Occipital lobe (tissue), 2 donors: ENCODE results near the gene NRDC. TPM values are rescaled to one million over a fixed set of nuclear protein-coding genes. Genes with fewer than 3 reads are reported as not detected.
"Not testable (repeated sequence)": the region's sequence is repeated elsewhere in the genome, so short reads cannot be mapped to it uniquely, and the experiment has no call there.

Experiments
- DNase-seq: peaks from one replicate; lab custom pipeline; 2025; lab: John Stamatoyannopoulos, UW
- total RNA-seq: library from RNA; depleted of rRNA; stranded (reverse); fragments of >200 nt; gene quantifications from one replicate; pipeline ENCODE4 v1.2.3, GENCODE V29; 2014

The NRDC gene
- total RNA-seq, 1 donor from 2014 or later = 76.0 TPM

GRCh38 chr1:51842261-51842660 is 36.3 kb downstream of the NRDC start:
- no peak for DNase-seq

GRCh38 chr1:51840743-51841461 is 37.6 kb downstream of the NRDC start:
- DNase-seq = no peak

- DNase-seq = no peak
Measured at GRCh38 chr1:51840182-51840581, 38.3 kb downstream of the NRDC start.

- DNase-seq = no peak
Measured at GRCh38 chr1:51839094-51839493, 39.4 kb downstream of the NRDC start.

- no peak for DNase-seq
Measured at GRCh38 chr1:51837243-51837642, 41.3 kb downstream of the NRDC start.

- no peak for DNase-seq
Measured at GRCh38 chr1:51833700-51834099, 44.8 kb downstream of the NRDC start.

GRCh38 chr1:51829058-51829457 is 49.5 kb downstream of the NRDC start:
- DNase-seq = no peak

- DNase-seq = no peak
Measured at GRCh38 chr1:51819810-51820209, 58.7 kb downstream of the NRDC start.

- DNase-seq = not testable (repeated sequence)
Measured at GRCh38 chr1:51819021-51819420, 59.5 kb downstream of the NRDC start.

GRCh38 chr1:51818487-51818886 is 60.0 kb downstream of the NRDC start:
- DNase-seq = no peak

GRCh38 chr1:51814513-51814912 is 64.0 kb downstream of the NRDC start:
- no peak for DNase-seq

- no peak for DNase-seq
Measured at GRCh38 chr1:51799372-51799771, 79.2 kb downstream of the NRDC start.

- DNase-seq = no peak
Measured at GRCh38 chr1:51794868-51795267, 83.7 kb downstream of the NRDC start.

GRCh38 chr1:51794260-51794659 is 84.3 kb downstream of the NRDC start:
- DNase-seq = no peak

- DNase-seq = no peak
Measured at GRCh38 chr1:51792864-51793263, 85.7 kb downstream of the NRDC start.

GRCh38 chr1:51791888-51792287 is 86.6 kb downstream of the NRDC start:
- DNase-seq = no peak

- DNase-seq = no peak
Measured at GRCh38 chr1:51790385-51790784, 88.1 kb downstream of the NRDC start.

- no peak for DNase-seq
Measured at GRCh38 chr1:51789342-51789741, 89.2 kb downstream of the NRDC start.

- DNase-seq = no peak
Measured at GRCh38 chr1:51788938-51789337, 89.6 kb downstream of the NRDC start.

- no peak for DNase-seq
Measured at GRCh38 chr1:51784997-51785421, 93.5 kb downstream of the NRDC start.

GRCh38 chr1:51780927-51781326 is 97.6 kb downstream of the NRDC start:
- no peak for DNase-seq

- DNase-seq = no peak
Measured at GRCh38 chr1:51776408-51776807, 102.1 kb downstream of the NRDC start.

- DNase-seq = peak; percentile 8
Measured at GRCh38 chr1:51768971-51769588, 109.4 kb downstream of the NRDC start.
